Fibroblast of lung (primary cell): ENCODE measurements around the gene RASA2. TPM values are rescaled to one million over a fixed set of nuclear protein-coding genes. Genes with fewer than 3 reads are reported as not detected.

Experiments
- DNase-seq, 2 donors: peaks; one replicate each; pipeline versions ENCODE4 v3.0.0 to v3.0.0-alpha.2; 2010; ENCODE audit warnings: low read depth in 2 of 2
- H2AFZ ChIP-seq: 2 replicates; pipeline ENCODE4 v1.5.1; 2012; ENCODE audit warnings: low read length, control low read depth, inconsistent platforms
- H3K27ac ChIP-seq: 2 replicates; pipeline ENCODE4 v1.5.1; 2011; ENCODE audit warnings: low read length, control low read depth; ENCODE audit not compliant: insufficient read depth
- H3K27me3 ChIP-seq: 2 replicates; pipeline ENCODE4 v1.5.1; 2011; ENCODE audit warnings: mild to moderate bottlenecking, low read length; ENCODE audit not compliant: control insufficient read depth, insufficient read depth
- H3K36me3 ChIP-seq: 2 replicates; pipeline ENCODE4 v1.5.1; 2011; ENCODE audit warnings: low read length; ENCODE audit not compliant: control insufficient read depth, insufficient read depth
- H3K4me1 ChIP-seq: 2 replicates; pipeline ENCODE4 v1.5.1; 2011; ENCODE audit warnings: low read length; ENCODE audit not compliant: control insufficient read depth, insufficient read depth; ENCODE audit errors: extremely low read depth
- H3K4me2 ChIP-seq: 2 replicates; pipeline ENCODE4 v1.5.1; 2011; ENCODE audit warnings: low read length, control low read depth; ENCODE audit not compliant: insufficient read depth; ENCODE audit errors: extremely low read depth
- H3K4me3 ChIP-seq, 4 experiments: fragments of 200-600 bp in 1 of 4; sonication (generic) in 1 of 4; replicated peaks in 1 of 4; 2 replicates each; pipeline ENCODE4 v1.5.1; 2011 to 2016; ENCODE audit warnings: low read length in 4 of 4, low read depth in 3 of 4, mild to moderate bottlenecking in 3 of 4, control low read depth in 2 of 4, inconsistent platforms in 1 of 4, mixed read lengths in 1 of 4; ENCODE audit not compliant: insufficient read depth in 1 of 4; ENCODE audit errors: control extremely low read depth in 1 of 4
- H3K79me2 ChIP-seq: 2 replicates; pipeline ENCODE4 v1.5.1; 2012; ENCODE audit warnings: mild to moderate bottlenecking, low read length, inconsistent platforms; ENCODE audit not compliant: control insufficient read depth, insufficient read depth
- H3K9ac ChIP-seq: 2 replicates; pipeline ENCODE4 v1.5.1; 2011; ENCODE audit warnings: mild to moderate bottlenecking, low read length, control low read depth; ENCODE audit not compliant: insufficient read depth
- H3K9me3 ChIP-seq: 2 replicates; pipeline ENCODE4 v1.5.1; 2012; ENCODE audit warnings: low read depth, low read length; ENCODE audit not compliant: control insufficient read depth, insufficient read depth
- H4K20me1 ChIP-seq: 2 replicates; pipeline ENCODE4 v1.5.1; 2011; ENCODE audit warnings: low read length; ENCODE audit not compliant: control insufficient read depth, insufficient read depth; ENCODE audit errors: extremely low read depth
- EZH2 ChIP-seq: IDR thresholded peaks from 2 replicates; pipeline ENCODE4 v1.5.1; 2012; ENCODE audit warnings: low read length, control low read depth, mild to moderate bottlenecking; ENCODE audit errors: missing control alignments
- polyA plus RNA-seq, 2 donors: library from polyadenylated mRNA; depleted of rRNA in 1 of 2; stranded (reverse) in 1 of 2; unstranded in 1 of 2; fragments of >200 nt; gene quantifications; 2 replicates each; pipeline ENCODE4 v1.2.1, GENCODE V29; 2011 to 2012; ENCODE audit warnings: missing spikeins in 1 of 2
- total RNA-seq: library from RNA; depleted of rRNA; stranded (reverse); fragments of >200 nt; gene quantifications from 2 replicates; pipeline ENCODE4 v1.2.1, GENCODE V29; 2014
- TF ChIP-seq, protein P1 (sequence below), 2 donors: IDR thresholded peaks in 1 of 2; conservative IDR thresholded peaks in 1 of 2; 1 replicate in 1 of 2; 2 replicates in 1 of 2; pipeline ENCODE4 v1.5.1; 2011 to 2012; ENCODE audit warnings: low read length in 2 of 2, control low read depth in 1 of 2, inconsistent platforms in 1 of 2, low read depth in 1 of 2, mild to moderate bottlenecking in 1 of 2

The RASA2 gene
- total and polyA plus RNA-seq, 2 donors (not counting 1 experiment from before 2014, with no cell fraction given) = 10.0 to 11.4 TPM

- H3K9me3 ChIP-seq = no peaks in the 10 kb centered on the region
- DNase-seq = no peak
- H3K36me3 ChIP-seq = no peaks in the 10 kb centered on the region
- H3K4me1 ChIP-seq = no peaks in the 10 kb centered on the region
- no peak for TF ChIP-seq EZH2
- TF ChIP-seq, protein P1, sequence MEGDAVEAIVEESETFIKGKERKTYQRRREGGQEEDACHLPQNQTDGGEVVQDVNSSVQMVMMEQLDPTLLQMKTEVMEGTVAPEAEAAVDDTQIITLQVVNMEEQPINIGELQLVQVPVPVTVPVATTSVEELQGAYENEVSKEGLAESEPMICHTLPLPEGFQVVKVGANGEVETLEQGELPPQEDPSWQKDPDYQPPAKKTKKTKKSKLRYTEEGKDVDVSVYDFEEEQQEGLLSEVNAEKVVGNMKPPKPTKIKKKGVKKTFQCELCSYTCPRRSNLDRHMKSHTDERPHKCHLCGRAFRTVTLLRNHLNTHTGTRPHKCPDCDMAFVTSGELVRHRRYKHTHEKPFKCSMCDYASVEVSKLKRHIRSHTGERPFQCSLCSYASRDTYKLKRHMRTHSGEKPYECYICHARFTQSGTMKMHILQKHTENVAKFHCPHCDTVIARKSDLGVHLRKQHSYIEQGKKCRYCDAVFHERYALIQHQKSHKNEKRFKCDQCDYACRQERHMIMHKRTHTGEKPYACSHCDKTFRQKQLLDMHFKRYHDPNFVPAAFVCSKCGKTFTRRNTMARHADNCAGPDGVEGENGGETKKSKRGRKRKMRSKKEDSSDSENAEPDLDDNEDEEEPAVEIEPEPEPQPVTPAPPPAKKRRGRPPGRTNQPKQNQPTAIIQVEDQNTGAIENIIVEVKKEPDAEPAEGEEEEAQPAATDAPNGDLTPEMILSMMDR (conservative IDR thresholded peaks at IDR 0.05 in 1 of 2, IDR thresholded peaks at IDR 0.05 in 1 of 2; ENCODE audit: low read depth in 1 of 2, low read length in 2 of 2) = no peak
- H2AFZ ChIP-seq = no peak overlapping the region
- peaks cover 3% of the 10 kb centered on the region for H3K27me3 ChIP-seq
- H3K4me2 ChIP-seq = no peak overlapping the region
- no peak overlapping the region for H3K9ac ChIP-seq
- no peaks in the 10 kb centered on the region for H4K20me1 ChIP-seq
- no peaks in the 10 kb centered on the region for H3K79me2 ChIP-seq
- no peak overlapping the region for H3K4me3 ChIP-seq
- no peak overlapping the region for H3K27ac ChIP-seq
These were observed 170.7 kb downstream of the RASA2 start for GRCh38 chr3:141657516-141657915.

- Histone ChIP-seq H3K9me3 (no peaks in the 10 kb centered on the region), H2AFZ (peak overlapping the region; percentile 63), H3K79me2 (no peaks in the 10 kb centered on the region), H3K27ac (no peak overlapping the region), H3K36me3 (no peaks in the 10 kb centered on the region), H3K4me3 (peak overlapping the region; percentile 45 to 67 (median 56)), H3K9ac (peak overlapping the region; percentile 26), H3K4me1 (no peaks in the 10 kb centered on the region), H3K27me3 (peaks cover 3% of the 10 kb centered on the region), H3K4me2 (peak overlapping the region; percentile 79), H4K20me1 (no peaks in the 10 kb centered on the region)
- TF ChIP-seq, protein P1 (conservative IDR thresholded peaks at IDR 0.05 in 1 of 2, IDR thresholded peaks at IDR 0.05 in 1 of 2; ENCODE audit: low read depth in 1 of 2, low read length in 2 of 2) = no peak
- TF ChIP-seq EZH2 = peak; percentile 34
- DNase-seq = peak; percentile 26 to 56
These were observed 173.2 kb downstream of the RASA2 start for GRCh38 chr3:141659821-141660613.

DNA sequence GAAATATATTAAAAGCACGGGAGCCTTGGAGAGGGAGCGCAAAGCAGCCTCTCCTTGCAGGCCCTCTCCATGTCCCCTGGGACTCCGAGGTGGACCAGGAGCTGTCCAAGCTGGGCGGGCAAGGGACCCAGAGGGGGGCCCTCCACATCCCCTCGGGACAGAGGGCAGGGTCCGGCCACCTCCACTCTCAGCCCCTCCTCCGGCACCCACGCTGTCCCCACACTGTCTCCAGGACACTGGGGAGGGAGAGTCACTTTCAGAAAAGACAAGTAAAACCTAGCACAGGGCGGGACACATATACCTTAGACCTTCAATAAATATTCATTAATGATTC is 173.8 kb downstream of the RASA2 start:
- no peak for TF ChIP-seq EZH2
- TF ChIP-seq, protein P1 (conservative IDR thresholded peaks at IDR 0.05 in 1 of 2, IDR thresholded peaks at IDR 0.05 in 1 of 2; ENCODE audit: low read depth in 1 of 2, low read length in 2 of 2) = no peak
- Histone ChIP-seq H3K79me2 (no peaks in the 10 kb centered on the region), H3K4me3 (peak overlapping the region; percentile 45 to 67 (median 50)), H3K9me3 (no peaks in the 10 kb centered on the region), H3K4me2 (peak overlapping the region; percentile 79), H3K27me3 (peaks cover 3% of the 10 kb centered on the region), H3K9ac (no peak overlapping the region), H3K4me1 (no peaks in the 10 kb centered on the region), H2AFZ (no peak overlapping the region), H3K36me3 (no peaks in the 10 kb centered on the region), H4K20me1 (no peaks in the 10 kb centered on the region), H3K27ac (no peak overlapping the region)
- DNase-seq = no peak
